Measurements from ENCODE around the gene LRG1.
"Not testable (repeated sequence)": the region's sequence is repeated elsewhere in the genome, so short reads cannot be mapped to it uniquely, and the experiment has no call there.

LRG1 gene

GRCh38 chr19:4531562-4532165, 8.2 kb downstream of the LRG1 start:
- no peak overlapping the region for H3K4me3 ChIP-seq (ENCODE audit: low read depth in 1 of 2, low read length in 2 of 2)
- no peak overlapping the region for H3K27ac ChIP-seq (ENCODE audit: low read depth, low read length)
- H3K4me1 ChIP-seq (ENCODE audit: insufficient read depth, low read length), result no peaks in the 10 kb centered on the region
- no peaks in the 10 kb centered on the region for H3K9me3 ChIP-seq (ENCODE audit: low read length)
- H3K27me3 ChIP-seq (ENCODE audit: control insufficient read depth in 1 of 2, insufficient read depth in 2 of 2, low read length in 2 of 2), result peaks cover 0 to 8% of the 10 kb centered on the region in 2 donors
- no peaks in the 10 kb centered on the region for H3K36me3 ChIP-seq (ENCODE audit: insufficient read depth, low read length)
- H3K9ac ChIP-seq (ENCODE audit: low read length), result no peak overlapping the region

- H3K9me3 ChIP-seq (ENCODE audit: low read length), result no peaks in the 10 kb centered on the region
- no peak overlapping the region for H3K9ac ChIP-seq (ENCODE audit: low read length)
- H3K36me3 ChIP-seq (ENCODE audit: insufficient read depth, low read length), result no peaks in the 10 kb centered on the region
- peaks cover 0 to 5% of the 10 kb centered on the region in 2 donors for H3K27me3 ChIP-seq (ENCODE audit: control insufficient read depth in 1 of 2, insufficient read depth in 2 of 2, low read length in 2 of 2)
- no peak overlapping the region for H3K4me3 ChIP-seq (ENCODE audit: low read depth in 1 of 2, low read length in 2 of 2)
- H3K27ac ChIP-seq (ENCODE audit: low read depth, low read length), result no peak overlapping the region
- no peaks in the 10 kb centered on the region for H3K4me1 ChIP-seq (ENCODE audit: insufficient read depth, low read length)
Observed at GRCh38 chr19:4529924-4530522, 9.8 kb downstream of the LRG1 start.

GRCh38 chr19:4528843-4529242, 11.0 kb downstream of the LRG1 start:
- Histone ChIP-seq H3K27me3 (ENCODE audit: control insufficient read depth in 1 of 2, insufficient read depth in 2 of 2, low read length in 2 of 2) (peaks cover 0 to 3% of the 10 kb centered on the region in 2 donors), H3K27ac (ENCODE audit: low read depth, low read length) (no peak overlapping the region), H3K9ac (ENCODE audit: low read length) (no peak overlapping the region), H3K4me1 (ENCODE audit: insufficient read depth, low read length) (no peaks in the 10 kb centered on the region), H3K9me3 (ENCODE audit: low read length) (no peaks in the 10 kb centered on the region), H3K4me3 (ENCODE audit: low read depth in 1 of 2, low read length in 2 of 2) (no peak overlapping the region), H3K36me3 (ENCODE audit: insufficient read depth, low read length) (no peaks in the 10 kb centered on the region)

GRCh38 chr19:4527377-4527776, 12.5 kb downstream of the LRG1 start:
- not testable (repeated sequence) for H3K4me3 ChIP-seq (ENCODE audit: low read depth in 1 of 2, low read length in 2 of 2); H3K9me3 ChIP-seq (ENCODE audit: low read length); H3K9ac ChIP-seq (ENCODE audit: low read length); H3K36me3 ChIP-seq (ENCODE audit: insufficient read depth, low read length); H3K27ac ChIP-seq (ENCODE audit: low read depth, low read length); H3K4me1 ChIP-seq (ENCODE audit: insufficient read depth, low read length); H3K27me3 ChIP-seq (ENCODE audit: control insufficient read depth in 1 of 2, insufficient read depth in 2 of 2, low read length in 2 of 2)

GRCh38 chr19:4525563-4526002, 14.3 kb downstream of the LRG1 start:
- H3K4me1 ChIP-seq (ENCODE audit: insufficient read depth, low read length), result peaks cover 11% of the 10 kb centered on the region
- H3K27me3 ChIP-seq (ENCODE audit: control insufficient read depth in 1 of 2, insufficient read depth in 2 of 2, low read length in 2 of 2), result no peaks in the 10 kb centered on the region
- H3K9ac ChIP-seq (ENCODE audit: low read length), result no peak overlapping the region
- no peaks in the 10 kb centered on the region for H3K36me3 ChIP-seq (ENCODE audit: insufficient read depth, low read length)
- H3K27ac ChIP-seq (ENCODE audit: low read depth, low read length), result no peak overlapping the region
- H3K9me3 ChIP-seq (ENCODE audit: low read length), result no peaks in the 10 kb centered on the region
- no peak overlapping the region for H3K4me3 ChIP-seq (ENCODE audit: low read depth in 1 of 2, low read length in 2 of 2)

GRCh38 chr19:4524808-4525562, 14.9 kb downstream of the LRG1 start:
- Histone ChIP-seq H3K4me3 (ENCODE audit: low read depth in 1 of 2, low read length in 2 of 2) (no peak overlapping the region), H3K4me1 (ENCODE audit: insufficient read depth, low read length) (peaks cover 13% of the 10 kb centered on the region), H3K27me3 (ENCODE audit: control insufficient read depth in 1 of 2, insufficient read depth in 2 of 2, low read length in 2 of 2) (no peaks in the 10 kb centered on the region), H3K9me3 (ENCODE audit: low read length) (no peaks in the 10 kb centered on the region), H3K27ac (ENCODE audit: low read depth, low read length) (no peak overlapping the region), H3K9ac (ENCODE audit: low read length) (no peak overlapping the region), H3K36me3 (ENCODE audit: insufficient read depth, low read length) (no peaks in the 10 kb centered on the region)

- no peaks in the 10 kb centered on the region for H3K9me3 ChIP-seq (ENCODE audit: low read length)
- H3K36me3 ChIP-seq (ENCODE audit: insufficient read depth, low read length), result no peaks in the 10 kb centered on the region
- H3K4me1 ChIP-seq (ENCODE audit: insufficient read depth, low read length), result peaks cover 26% of the 10 kb centered on the region
- no peaks in the 10 kb centered on the region for H3K27me3 ChIP-seq (ENCODE audit: control insufficient read depth in 1 of 2, insufficient read depth in 2 of 2, low read length in 2 of 2)
- no peak overlapping the region for H3K27ac ChIP-seq (ENCODE audit: low read depth, low read length)
- no peak overlapping the region for H3K9ac ChIP-seq (ENCODE audit: low read length)
- H3K4me3 ChIP-seq (ENCODE audit: low read depth in 1 of 2, low read length in 2 of 2), result no peak overlapping the region
Observed at GRCh38 chr19:4523306-4524110, 16.3 kb downstream of the LRG1 start.

- Histone ChIP-seq H3K9me3 (ENCODE audit: low read length) (no peaks in the 10 kb centered on the region), H3K4me1 (ENCODE audit: insufficient read depth, low read length) (peaks cover 28% of the 10 kb centered on the region), H3K36me3 (ENCODE audit: insufficient read depth, low read length) (no peaks in the 10 kb centered on the region), H3K27me3 (ENCODE audit: control insufficient read depth in 1 of 2, insufficient read depth in 2 of 2, low read length in 2 of 2) (no peaks in the 10 kb centered on the region), H3K27ac (ENCODE audit: low read depth, low read length) (no peak overlapping the region), H3K4me3 (ENCODE audit: low read depth in 1 of 2, low read length in 2 of 2) (no peak overlapping the region), H3K9ac (ENCODE audit: low read length) (no peak overlapping the region)
Observed at GRCh38 chr19:4522291-4523002, 17.4 kb downstream of the LRG1 start.

- H3K9ac ChIP-seq (ENCODE audit: low read length), result no peak overlapping the region
- H3K4me3 ChIP-seq (ENCODE audit: low read depth in 1 of 2, low read length in 2 of 2), result no peak overlapping the region
- peaks cover 28% of the 10 kb centered on the region for H3K4me1 ChIP-seq (ENCODE audit: insufficient read depth, low read length)
- H3K27me3 ChIP-seq (ENCODE audit: control insufficient read depth in 1 of 2, insufficient read depth in 2 of 2, low read length in 2 of 2), result no peaks in the 10 kb centered on the region
- H3K36me3 ChIP-seq (ENCODE audit: insufficient read depth, low read length), result no peaks in the 10 kb centered on the region
- H3K27ac ChIP-seq (ENCODE audit: low read depth, low read length), result no peak overlapping the region
- no peaks in the 10 kb centered on the region for H3K9me3 ChIP-seq (ENCODE audit: low read length)
Observed at GRCh38 chr19:4521888-4522242, 18.0 kb downstream of the LRG1 start.

- Histone ChIP-seq H3K4me1 (ENCODE audit: insufficient read depth, low read length) (peaks cover 30% of the 10 kb centered on the region), H3K9ac (ENCODE audit: low read length) (no peak overlapping the region)
Observed at GRCh38 chr19:4521170-4521887, 18.5 kb downstream of the LRG1 start.

More at GRCh38 chr19:4521170-4521887, 18.5 kb downstream of the LRG1 start:
- Histone ChIP-seq H3K36me3 (ENCODE audit: insufficient read depth, low read length) (peaks cover 1% of the 10 kb centered on the region), H3K9me3 (ENCODE audit: low read length) (no peaks in the 10 kb centered on the region), H3K27me3 (ENCODE audit: control insufficient read depth in 1 of 2, insufficient read depth in 2 of 2, low read length in 2 of 2) (no peaks in the 10 kb centered on the region), H3K27ac (ENCODE audit: low read depth, low read length) (no peak overlapping the region), H3K4me3 (ENCODE audit: low read depth in 1 of 2, low read length in 2 of 2) (no peak overlapping the region)

Measured in muscle layer of colon (tissue), 2 donors.